ENCODE results near the gene NXPE2.

GRCh38 chr11:114736806-114737205, 58.5 kb downstream of the NXPE2 start:
- TF ChIP-seq CTCF (conservative IDR thresholded peaks at IDR 0.05; ENCODE audit: low read depth, low read length) = no peak
- TF ChIP-seq EZH2 (IDR thresholded peaks at IDR 0.05; ENCODE audit: borderline replicate concordance, low read depth, low read length, poor library complexity, severe bottlenecking) = no peak
